Liver (tissue), 3 donors: ENCODE results near the gene NTN1.

Source experiments
- CTCF ChIP-seq: fragments of 150-350 bp; IDR thresholded peaks from 2 replicates; pipeline ENCODE4 v1.5.1; 2017; ENCODE audit warnings: improper control_type of control experiment, low read depth, low read length; ENCODE audit not compliant: missing input control
- FOXA1 ChIP-seq: IDR thresholded peaks from 2 replicates; pipeline ENCODE4 v1.6.1; 2016; ENCODE audit warnings: antibody characterized with exemption
- GABPA ChIP-seq, 2 donors: IDR thresholded peaks in 1 of 2; conservative IDR thresholded peaks in 1 of 2; 2 replicates each; pipeline ENCODE4 v1.6.1; 2016; ENCODE audit warnings: antibody characterized with exemption in 2 of 2, mild to moderate bottlenecking in 1 of 2, moderate library complexity in 1 of 2
- MAX ChIP-seq: IDR thresholded peaks from 2 replicates; pipeline ENCODE4 v1.6.1; 2016; ENCODE audit warnings: antibody characterized with exemption
- RAD21 ChIP-seq, 2 donors: IDR thresholded peaks; 2 replicates each; pipeline ENCODE4 v1.6.1; 2016; ENCODE audit warnings: antibody characterized with exemption in 2 of 2, mild to moderate bottlenecking in 2 of 2
- REST ChIP-seq: IDR thresholded peaks from 2 replicates; pipeline ENCODE4 v1.6.1; 2016; ENCODE audit warnings: antibody characterized with exemption, mild to moderate bottlenecking
- ZBTB33 ChIP-seq: IDR thresholded peaks from 2 replicates; pipeline ENCODE4 v1.6.1; 2016; ENCODE audit warnings: antibody characterized with exemption
- donor health status: healthy.
- donor health status: healthy.

GRCh38 chr17:9009096-9009495, 12.2 kb upstream of the NTN1 start:
- no peak for TF ChIP-seq REST
- no peak for TF ChIP-seq RAD21 (IDR thresholded peaks at IDR 0.05)
- TF ChIP-seq CTCF, result no peak
- no peak for TF ChIP-seq ZBTB33
- TF ChIP-seq FOXA1, result no peak
- no peak for TF ChIP-seq MAX
- no peak for TF ChIP-seq GABPA (IDR thresholded peaks at IDR 0.05 in 1 of 2, conservative IDR thresholded peaks at IDR 0.05 in 1 of 2)
